ENCODE data around the gene PUS7. TPM values are rescaled to one million over a fixed set of nuclear protein-coding genes. Genes with fewer than 3 reads are reported as not detected.

Gene PUS7
- total RNA-seq, 1 donor from 2014 or later = 39.8 TPM

DNA sequence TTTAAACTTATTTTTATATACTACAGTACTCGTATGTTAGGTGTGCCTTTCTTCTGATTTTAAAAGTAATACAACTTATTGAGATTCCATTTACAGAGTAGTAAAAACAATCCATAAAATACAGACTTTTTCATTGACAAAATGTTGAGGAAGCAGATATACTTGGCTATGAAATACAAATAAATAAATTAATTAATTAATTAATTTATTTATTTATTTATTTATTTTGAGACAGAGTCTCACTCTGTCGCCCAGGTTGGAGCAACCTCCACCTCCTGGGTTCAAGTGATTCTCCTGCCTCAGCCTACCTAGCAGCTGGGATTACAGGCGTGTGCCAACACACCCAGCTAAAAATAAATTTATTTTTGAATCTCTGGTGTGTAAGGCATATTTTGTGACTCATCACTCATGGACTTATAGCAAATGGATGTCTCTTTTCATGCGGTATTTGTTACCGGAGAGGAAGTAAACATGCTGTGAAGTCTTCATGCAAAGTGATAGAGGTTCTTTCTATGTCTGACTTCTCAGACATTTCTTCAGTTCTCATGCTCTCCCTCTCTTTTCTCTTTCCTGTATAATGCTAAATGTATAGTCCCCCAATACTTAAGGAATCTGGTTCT lies 113.2 kb downstream of the PUS7 start:
- H3K9me3 Mint-ChIP-seq = no peaks in the 10 kb centered on the region
- Histone ChIP-seq H3K4me1 (no peaks in the 10 kb centered on the region), H3K4me3 (no peak overlapping the region), H3K27ac (no peak overlapping the region), H3F3A (ENCODE audit: low read depth) (no peaks in the 10 kb centered on the region), H3K79me2 (ENCODE audit: low read depth) (no peaks in the 10 kb centered on the region), H3K4me2 (no peak overlapping the region), H2AFZ (replicated peaks) (no peak overlapping the region), H4K20me1 (ENCODE audit: low read depth) (no peaks in the 10 kb centered on the region), H3K27me3 (no peaks in the 10 kb centered on the region), H3K36me3 (no peaks in the 10 kb centered on the region), H3K9ac (no peak overlapping the region), H3K9me3 (ENCODE audit: low read depth) (no peaks in the 10 kb centered on the region)
- no peaks in the 10 kb centered on the region for H3K4me1 Mint-ChIP-seq
- H3K36me3 Mint-ChIP-seq = no peaks in the 10 kb centered on the region
- peaks cover 6% of the 10 kb centered on the region for H3K27me3 Mint-ChIP-seq (ENCODE audit: insufficient read depth, low read depth)
- H3K27ac Mint-ChIP-seq = no peak overlapping the region
- TF ChIP-seq EZH2 (IDR thresholded peaks at IDR 0.05) = no peak
- TF ChIP-seq EZH2phosphoT487 (IDR thresholded peaks at IDR 0.05) = no peak
- TF ChIP-seq, protein P1, sequence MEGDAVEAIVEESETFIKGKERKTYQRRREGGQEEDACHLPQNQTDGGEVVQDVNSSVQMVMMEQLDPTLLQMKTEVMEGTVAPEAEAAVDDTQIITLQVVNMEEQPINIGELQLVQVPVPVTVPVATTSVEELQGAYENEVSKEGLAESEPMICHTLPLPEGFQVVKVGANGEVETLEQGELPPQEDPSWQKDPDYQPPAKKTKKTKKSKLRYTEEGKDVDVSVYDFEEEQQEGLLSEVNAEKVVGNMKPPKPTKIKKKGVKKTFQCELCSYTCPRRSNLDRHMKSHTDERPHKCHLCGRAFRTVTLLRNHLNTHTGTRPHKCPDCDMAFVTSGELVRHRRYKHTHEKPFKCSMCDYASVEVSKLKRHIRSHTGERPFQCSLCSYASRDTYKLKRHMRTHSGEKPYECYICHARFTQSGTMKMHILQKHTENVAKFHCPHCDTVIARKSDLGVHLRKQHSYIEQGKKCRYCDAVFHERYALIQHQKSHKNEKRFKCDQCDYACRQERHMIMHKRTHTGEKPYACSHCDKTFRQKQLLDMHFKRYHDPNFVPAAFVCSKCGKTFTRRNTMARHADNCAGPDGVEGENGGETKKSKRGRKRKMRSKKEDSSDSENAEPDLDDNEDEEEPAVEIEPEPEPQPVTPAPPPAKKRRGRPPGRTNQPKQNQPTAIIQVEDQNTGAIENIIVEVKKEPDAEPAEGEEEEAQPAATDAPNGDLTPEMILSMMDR (IDR thresholded peaks at IDR 0.05) = no peak
- no peak for DNase-seq (ENCODE audit: low spot score)
- H3K4me3 Mint-ChIP-seq = no peak overlapping the region

Other genes with a start within 250 kb of the PUS7 start
- gene SRPK2, start 133.3 kb downstream of the PUS7 start, total RNA-seq (ENCODE audit: low replicate concordance) = 44.2 and 54.1 TPM in 2 replicates
- gene RINT1, start 9.9 kb upstream of the PUS7 start, total RNA-seq (ENCODE audit: low replicate concordance) = 8.7 and 9.0 TPM in 2 replicates
- gene EFCAB10, start 59.2 kb upstream of the PUS7 start, total RNA-seq (ENCODE audit: low replicate concordance) = 1.1 and 5.0 TPM in 2 replicates